C1 segment of cervical spinal cord (tissue), 14 donors: ENCODE measurements around the gene CIRBP.
A peak's percentile ranks its signal among the peaks of the same experiment; 100 is the strongest.
"Not testable (repeated sequence)": the region's sequence is repeated elsewhere in the genome, so short reads cannot be mapped to it uniquely, and the experiment has no call there.

ENCODE experiments used
- DNase-seq, 14 donors: peaks; one replicate each; lab custom pipeline; 2025; lab: John Stamatoyannopoulos, UW

Gene CIRBP

GRCh38 chr19:1243768-1244692 lies 25.1 kb upstream of the CIRBP start:
- DNase-seq, result peak in 12 of 14 donors; percentile 56 to 87 (median 78)

- peak in 5 of 14 donors; percentile 32 to 54 (median 48) for DNase-seq
Measured at GRCh38 chr19:1244693-1245451, 24.3 kb upstream of the CIRBP start.

- peak in 4 of 14 donors; percentile 28 to 51 (median 30) for DNase-seq
Measured at GRCh38 chr19:1245494-1246264, 23.5 kb upstream of the CIRBP start.

DNA sequence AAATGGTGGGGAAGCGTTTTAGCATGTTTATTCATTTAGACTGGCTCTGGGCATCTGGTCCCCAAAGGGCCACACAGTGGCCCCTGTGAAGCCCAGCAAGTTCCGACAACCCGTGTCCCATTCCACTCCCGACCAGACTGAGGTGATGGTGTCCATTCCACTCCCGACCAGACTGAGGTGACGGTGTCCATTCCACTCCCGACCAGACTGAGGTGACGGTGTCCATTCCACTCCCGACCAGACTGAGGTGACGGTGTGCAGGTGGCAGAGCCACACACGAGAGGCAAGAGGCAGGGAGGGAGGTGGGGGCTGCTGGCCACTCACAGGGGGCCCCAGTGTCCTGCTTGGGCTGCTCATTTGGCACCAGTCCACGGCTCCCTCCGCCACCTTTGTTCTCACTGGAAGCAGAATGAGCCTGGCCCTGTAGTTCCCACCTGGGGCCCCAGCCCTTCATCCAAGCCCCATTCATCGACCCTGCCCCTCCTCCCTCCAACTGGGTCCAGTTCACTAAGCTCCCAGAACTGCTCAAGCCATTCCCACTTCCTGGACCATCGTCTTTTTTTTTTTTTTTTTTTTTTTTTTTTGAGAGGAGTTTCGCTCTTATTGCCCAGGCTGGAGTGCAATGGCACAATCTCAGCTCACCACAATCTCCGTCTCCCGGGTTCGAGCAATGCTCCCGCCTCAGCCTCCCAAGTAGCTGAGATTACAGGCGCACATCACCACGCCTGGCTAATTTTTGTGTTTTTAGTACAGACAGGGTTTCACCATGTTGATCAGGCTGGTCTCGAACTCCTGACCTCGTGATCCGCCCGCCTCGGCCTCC lies 22.7 kb upstream of the CIRBP start:
- not testable (repeated sequence) for DNase-seq

DNA sequence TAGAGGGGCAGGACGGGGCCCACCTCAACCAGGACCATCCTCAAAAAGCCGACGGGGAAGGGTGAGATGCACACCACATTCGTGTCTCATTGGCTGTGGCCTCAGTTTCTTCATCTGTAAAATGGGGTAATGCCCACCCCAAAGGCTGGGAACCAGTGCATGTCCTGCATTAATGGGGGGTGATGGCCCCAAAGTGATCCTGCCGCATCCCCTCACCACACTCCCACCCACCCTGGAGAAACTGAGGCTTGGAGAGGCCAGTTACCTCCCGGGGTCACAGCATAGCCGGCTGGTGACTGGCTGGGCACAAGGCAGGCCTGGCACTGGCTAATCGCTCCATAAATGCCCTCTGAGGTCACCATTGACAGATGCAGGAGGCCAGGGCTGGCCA lies 21.4 kb upstream of the CIRBP start:
- DNase-seq, result no peak

DNA sequence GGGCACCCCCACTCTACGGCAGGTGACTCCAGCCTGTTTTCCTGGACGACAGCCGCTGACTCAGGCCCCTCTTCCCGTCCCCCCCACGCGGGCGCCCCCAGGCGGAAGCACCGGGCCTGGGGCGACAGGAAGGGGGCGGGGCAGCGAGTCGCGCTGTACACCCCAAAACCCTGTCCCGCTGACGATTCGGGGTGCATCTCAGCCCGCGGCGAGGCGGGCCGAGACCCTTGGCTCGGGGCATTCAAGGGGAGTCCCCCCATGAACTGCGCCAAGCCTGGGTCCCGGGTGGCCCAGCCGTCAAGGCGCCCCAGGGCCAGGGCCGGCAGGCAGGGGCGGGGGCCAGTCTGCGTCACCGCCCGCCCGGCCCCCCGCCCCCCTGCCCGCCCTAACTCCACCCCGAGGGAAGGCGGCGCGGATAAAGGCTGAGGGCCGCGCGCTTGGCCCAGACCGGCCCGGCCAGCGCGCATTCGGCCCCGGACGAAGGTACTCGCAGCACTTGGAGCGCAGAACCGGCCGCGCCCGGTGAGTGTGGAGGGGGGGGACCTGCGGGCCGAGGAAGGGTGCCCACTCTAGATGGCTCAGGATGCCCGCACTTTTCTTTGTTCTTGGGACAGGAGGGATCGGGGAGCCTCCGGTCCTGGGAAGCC lies 20.9 kb upstream of the CIRBP start, which contains the start of gene MIDN:
Gene MIDN, plus strand, starts transcription at position 445 of the 647 bp plus-strand sequence. CDS start 1,714 bp downstream, outside the sequence.
- DNase-seq, result peak in 12 of 14 donors; percentile 57 to 91 (median 80)

DNA sequence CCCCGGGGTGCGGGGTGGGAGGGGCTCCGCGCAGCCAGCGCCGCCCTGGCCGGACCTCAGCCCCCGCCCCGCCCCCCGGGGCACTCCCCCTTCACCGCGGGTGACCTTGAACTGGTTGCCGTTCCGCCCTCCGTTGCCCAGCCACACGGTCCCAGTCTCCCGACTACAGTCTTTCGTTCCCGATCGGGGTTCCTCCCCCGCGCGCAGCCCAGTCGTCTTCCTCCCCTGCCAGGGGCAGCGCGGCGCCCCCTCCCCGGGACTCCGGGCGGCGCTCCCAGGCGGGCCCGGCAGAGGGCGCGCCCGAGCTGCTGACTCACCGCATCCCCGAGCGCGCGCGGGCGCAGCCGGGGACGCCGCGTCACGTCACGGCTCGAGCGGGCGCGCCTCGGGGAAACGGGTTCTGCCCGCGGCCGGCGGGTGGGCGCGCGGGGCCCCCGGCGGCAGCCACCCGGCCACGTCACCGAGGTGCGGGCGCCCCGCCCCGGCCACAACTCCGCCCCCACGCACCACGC lies 20.3 kb upstream of the CIRBP start:
- DNase-seq, result peak in 13 of 14 donors; percentile 27 to 91 (median 81)

- peak in 13 of 14 donors; percentile 41 to 95 (median 88) for DNase-seq
Measured at GRCh38 chr19:1249298-1249989, 19.7 kb upstream of the CIRBP start.

- DNase-seq, result no peak
Measured at GRCh38 chr19:1249990-1250436, 19.1 kb upstream of the CIRBP start.

DNA sequence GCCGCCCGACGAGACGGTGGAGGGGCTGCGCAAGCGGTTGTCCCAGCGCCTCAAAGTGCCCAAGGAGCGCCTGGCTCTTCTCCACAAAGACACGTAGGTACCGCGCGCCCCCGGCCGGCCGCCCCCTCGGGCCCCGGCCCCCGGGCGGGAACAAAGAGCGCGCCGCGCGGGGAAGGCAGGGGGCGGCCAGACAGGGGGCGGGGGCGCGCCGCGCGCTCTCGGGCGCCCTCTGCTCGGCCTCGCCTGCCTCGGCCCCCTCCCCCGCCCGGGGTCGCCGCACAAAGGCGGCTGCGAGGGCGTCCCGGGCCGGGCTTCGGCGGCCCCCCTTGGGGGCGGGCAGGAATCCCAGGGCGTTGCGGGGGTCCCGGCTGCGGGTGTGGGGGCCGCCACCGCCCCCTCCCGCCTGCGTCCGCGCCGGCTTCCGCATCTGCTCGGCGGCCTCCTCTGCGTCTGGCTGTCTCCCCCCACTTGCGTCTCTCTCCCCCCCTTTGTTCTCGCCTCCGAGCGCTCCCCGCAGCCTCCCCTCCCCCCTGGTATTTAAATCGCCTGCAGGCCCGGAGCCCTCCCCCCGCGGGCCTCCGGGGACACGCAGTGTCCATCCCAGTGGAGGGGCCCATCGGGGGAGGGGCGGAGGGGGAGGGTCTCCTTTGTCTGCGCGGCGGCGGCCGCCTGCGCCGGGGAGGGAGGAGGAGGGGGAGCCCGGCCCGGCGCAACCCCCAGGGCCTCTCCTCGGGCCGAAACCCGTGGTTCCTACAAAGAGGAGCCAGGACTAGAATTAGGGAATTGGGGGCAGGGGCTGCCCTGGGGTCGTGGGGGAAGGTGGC lies 18.5 kb upstream of the CIRBP start:
- peak in 12 of 14 donors; percentile 23 to 75 (median 54) for DNase-seq

GRCh38 chr19:1251330-1252220 lies 17.6 kb upstream of the CIRBP start:
- DNase-seq, result peak in 11 of 14 donors; percentile 54 to 83 (median 67)

DNA sequence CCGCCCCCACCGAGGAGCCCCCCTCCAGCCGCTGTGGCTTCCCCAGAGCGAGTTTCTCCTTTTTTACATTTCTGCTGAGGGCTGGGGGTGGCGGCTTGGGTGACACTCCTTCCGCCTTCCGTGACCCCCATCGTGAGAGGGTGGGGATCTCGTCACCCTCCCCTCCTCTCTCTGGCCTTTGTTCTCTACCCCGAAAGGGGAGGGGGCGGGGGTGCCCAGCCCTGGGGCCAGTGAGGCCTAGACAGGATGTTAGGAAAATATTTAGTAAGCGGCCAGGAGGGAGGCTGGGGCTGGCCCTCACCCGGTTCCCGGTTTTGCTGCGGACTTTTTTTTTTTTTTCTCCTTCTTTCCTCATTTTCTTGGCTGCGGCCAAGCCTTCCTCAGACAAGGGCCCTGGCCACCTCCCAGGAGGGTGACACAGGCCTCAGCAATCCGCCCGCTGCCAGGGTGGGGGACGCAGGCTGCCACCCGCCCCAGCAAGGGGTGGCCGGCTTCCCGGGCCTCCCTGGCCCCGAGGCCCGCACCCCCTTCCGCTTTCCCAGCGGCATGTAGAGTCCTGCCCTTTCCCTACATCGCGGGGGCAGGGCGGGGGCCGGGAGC lies 16.8 kb upstream of the CIRBP start:
- peak in 13 of 14 donors; percentile 75 to 99 (median 92) for DNase-seq

GRCh38 chr19:1252821-1253513 lies 16.2 kb upstream of the CIRBP start:
- peak; percentile 80 to 99 (median 91) for DNase-seq

- no peak for DNase-seq
Measured at GRCh38 chr19:1253514-1254080, 15.5 kb upstream of the CIRBP start.

- peak in 9 of 14 donors; percentile 18 to 63 (median 34) for DNase-seq
Measured at GRCh38 chr19:1254081-1254527, 15.0 kb upstream of the CIRBP start.
